ENCODE results near the gene JAM3.
"Not testable (repeated sequence)": the region's sequence is repeated elsewhere in the genome, so short reads cannot be mapped to it uniquely, and the experiment has no call there.

The JAM3 gene

GRCh38 chr11:134072844-134073243 lies 4.0 kb downstream of the JAM3 start:
- H3K4me3 ChIP-seq, result no peak overlapping the region
- TF ChIP-seq EZH2 (IDR thresholded peaks at IDR 0.05) (no peak), POLR2AphosphoS5 (IDR thresholded peaks at IDR 0.05; ENCODE audit: borderline replicate concordance, low read depth, low read length) (no peak), FOXP2 (optimal IDR thresholded peaks at IDR 0.05; ENCODE audit: control extremely low read depth, extremely low read length, insufficient read depth) (no peak)
- H3K36me3 ChIP-seq (ENCODE audit: insufficient read depth, low read length), result no peaks in the 10 kb centered on the region
- no peak for DNase-seq (ENCODE audit: low read depth, low spot score)
- no peak overlapping the region for H3K9ac ChIP-seq (ENCODE audit: insufficient read length)
- no peak overlapping the region for H3K27ac ChIP-seq
- no peaks in the 10 kb centered on the region for H3K9me3 ChIP-seq (ENCODE audit: low read depth, low read length)

GRCh38 chr11:134074346-134074745 lies 5.5 kb downstream of the JAM3 start:
- Histone ChIP-seq H3K4me3 (no peak overlapping the region), H3K9me3 (ENCODE audit: low read depth, low read length) (no peaks in the 10 kb centered on the region), H3K36me3 (ENCODE audit: insufficient read depth, low read length) (no peaks in the 10 kb centered on the region), H3K27ac (no peak overlapping the region), H3K9ac (ENCODE audit: insufficient read length) (no peak overlapping the region)
- no peak for DNase-seq (ENCODE audit: low read depth, low spot score)
- no peak for TF ChIP-seq POLR2AphosphoS5 (IDR thresholded peaks at IDR 0.05; ENCODE audit: borderline replicate concordance, low read depth, low read length)
- TF ChIP-seq FOXP2 (optimal IDR thresholded peaks at IDR 0.05; ENCODE audit: control extremely low read depth, extremely low read length, insufficient read depth), result no peak
- TF ChIP-seq EZH2 (IDR thresholded peaks at IDR 0.05), result no peak

GRCh38 chr11:134074766-134075165 lies 5.9 kb downstream of the JAM3 start:
- no peaks in the 10 kb centered on the region for H3K36me3 ChIP-seq (ENCODE audit: insufficient read depth, low read length)
- H3K4me3 ChIP-seq, result no peak overlapping the region
- TF ChIP-seq FOXP2 (optimal IDR thresholded peaks at IDR 0.05; ENCODE audit: control extremely low read depth, extremely low read length, insufficient read depth) (no peak), POLR2AphosphoS5 (IDR thresholded peaks at IDR 0.05; ENCODE audit: borderline replicate concordance, low read depth, low read length) (no peak), EZH2 (IDR thresholded peaks at IDR 0.05) (no peak)
- H3K27ac ChIP-seq, result no peak overlapping the region
- H3K9ac ChIP-seq (ENCODE audit: insufficient read length), result no peak overlapping the region
- no peaks in the 10 kb centered on the region for H3K9me3 ChIP-seq (ENCODE audit: low read depth, low read length)
- no peak for DNase-seq (ENCODE audit: low read depth, low spot score)

- H3K36me3 ChIP-seq (ENCODE audit: insufficient read depth, low read length), result no peaks in the 10 kb centered on the region
- H3K27ac ChIP-seq, result no peak overlapping the region
- H3K9me3 ChIP-seq (ENCODE audit: low read depth, low read length), result no peaks in the 10 kb centered on the region
- no peak for DNase-seq (ENCODE audit: low read depth, low spot score)
- no peak overlapping the region for H3K4me3 ChIP-seq
- no peak for TF ChIP-seq FOXP2 (optimal IDR thresholded peaks at IDR 0.05; ENCODE audit: control extremely low read depth, extremely low read length, insufficient read depth)
- TF ChIP-seq EZH2 (IDR thresholded peaks at IDR 0.05), result no peak
- TF ChIP-seq POLR2AphosphoS5 (IDR thresholded peaks at IDR 0.05; ENCODE audit: borderline replicate concordance, low read depth, low read length), result no peak
- H3K9ac ChIP-seq (ENCODE audit: insufficient read length), result no peak overlapping the region
Measured at GRCh38 chr11:134079317-134079716, 10.4 kb downstream of the JAM3 start.

GRCh38 chr11:134081258-134081657 lies 12.4 kb downstream of the JAM3 start:
- H3K36me3 ChIP-seq (ENCODE audit: insufficient read depth, low read length), result not testable (repeated sequence)

GRCh38 chr11:134082990-134083389 lies 14.1 kb downstream of the JAM3 start:
- Histone ChIP-seq H3K27ac (0 out of 2 replicates have a peak overlapping the region, but pooled peaks have one; percentile 4), H3K36me3 (ENCODE audit: insufficient read depth, low read length) (no peaks in the 10 kb centered on the region), H3K4me3 (no peak overlapping the region), H3K9ac (ENCODE audit: insufficient read length) (no peak overlapping the region), H3K9me3 (ENCODE audit: low read depth, low read length) (no peaks in the 10 kb centered on the region)
- TF ChIP-seq POLR2AphosphoS5 (IDR thresholded peaks at IDR 0.05; ENCODE audit: borderline replicate concordance, low read depth, low read length), result no peak
- TF ChIP-seq FOXP2 (optimal IDR thresholded peaks at IDR 0.05; ENCODE audit: control extremely low read depth, extremely low read length, insufficient read depth), result no peak
- no peak for TF ChIP-seq EZH2 (IDR thresholded peaks at IDR 0.05)
- DNase-seq (ENCODE audit: low read depth, low spot score), result no peak

More at GRCh38 chr11:134081258-134081657, 12.4 kb downstream of the JAM3 start:
- H3K9ac ChIP-seq (ENCODE audit: insufficient read length); H3K4me3 ChIP-seq; DNase-seq (ENCODE audit: low read depth, low spot score); H3K9me3 ChIP-seq (ENCODE audit: low read depth, low read length); H3K27ac ChIP-seq: not testable (repeated sequence)

- peak overlapping the region; percentile 3 for H3K9ac ChIP-seq (ENCODE audit: insufficient read length)
- TF ChIP-seq POLR2AphosphoS5 (IDR thresholded peaks at IDR 0.05; ENCODE audit: borderline replicate concordance, low read depth, low read length) (no peak), EZH2 (IDR thresholded peaks at IDR 0.05) (no peak), FOXP2 (optimal IDR thresholded peaks at IDR 0.05; ENCODE audit: control extremely low read depth, extremely low read length, insufficient read depth) (no peak)
- H3K9me3 ChIP-seq (ENCODE audit: low read depth, low read length), result no peaks in the 10 kb centered on the region
- no peaks in the 10 kb centered on the region for H3K36me3 ChIP-seq (ENCODE audit: insufficient read depth, low read length)
- DNase-seq (ENCODE audit: low read depth, low spot score), result no peak
- peak overlapping the region; percentile 70 for H3K27ac ChIP-seq
- no peak overlapping the region for H3K4me3 ChIP-seq
Measured at GRCh38 chr11:134086376-134086775, 17.5 kb downstream of the JAM3 start.

- not testable (repeated sequence) for H3K9ac ChIP-seq (ENCODE audit: insufficient read length); DNase-seq (ENCODE audit: low read depth, low spot score); H3K4me3 ChIP-seq; H3K9me3 ChIP-seq (ENCODE audit: low read depth, low read length); H3K36me3 ChIP-seq (ENCODE audit: insufficient read depth, low read length)
- H3K27ac ChIP-seq, result peak overlapping the region; percentile 54
Measured at GRCh38 chr11:134092006-134092405, 23.1 kb downstream of the JAM3 start.

GRCh38 chr11:134097166-134097565 lies 28.3 kb downstream of the JAM3 start:
- TF ChIP-seq EZH2 (IDR thresholded peaks at IDR 0.05), result no peak
- TF ChIP-seq FOXP2 (optimal IDR thresholded peaks at IDR 0.05; ENCODE audit: control extremely low read depth, extremely low read length, insufficient read depth), result no peak
- no peak for TF ChIP-seq POLR2AphosphoS5 (IDR thresholded peaks at IDR 0.05; ENCODE audit: borderline replicate concordance, low read depth, low read length)
- Histone ChIP-seq H3K4me3 (no peak overlapping the region), H3K36me3 (ENCODE audit: insufficient read depth, low read length) (no peaks in the 10 kb centered on the region), H3K27ac (no peak overlapping the region), H3K9me3 (ENCODE audit: low read depth, low read length) (no peaks in the 10 kb centered on the region), H3K9ac (ENCODE audit: insufficient read length) (no peak overlapping the region)
- no peak for DNase-seq (ENCODE audit: low read depth, low spot score)

Data from SK-N-MC (cell line).